Astrocyte (in vitro differentiated cells and primary cell): ENCODE data around the gene FUT2. TPM values are rescaled to one million over a fixed set of nuclear protein-coding genes. Genes with fewer than 3 reads are reported as not detected.

Experiments
- DNase-seq: peaks from one replicate; pipeline ENCODE4 v3.0.0-alpha.2; 2010; ENCODE audit warnings: low read depth
- FAIRE-seq: peaks from 2 replicates; lab custom pipeline; 2011; peaks lifted over from hg19 to GRCh38; lab: Jason Lieb, UNC
- H2AFZ ChIP-seq: 2 replicates; pipeline ENCODE4 v1.6.0; 2012; ENCODE audit warnings: low read depth, low read length, inconsistent platforms
- H3K27ac ChIP-seq: 2 replicates; pipeline ENCODE4 v1.5.1; 2011; ENCODE audit warnings: low read depth, low read length, inconsistent platforms
- H3K27me3 ChIP-seq: 2 replicates; pipeline ENCODE4 v1.6.0; 2011; ENCODE audit warnings: low read length, inconsistent platforms; ENCODE audit not compliant: insufficient read depth
- H3K36me3 ChIP-seq: 2 replicates; pipeline ENCODE4 v1.5.1; 2011; ENCODE audit warnings: low read length, inconsistent platforms; ENCODE audit not compliant: insufficient read depth
- H3K4me1 ChIP-seq: 2 replicates; pipeline ENCODE4 v1.5.1; 2011; ENCODE audit warnings: low read length, inconsistent platforms; ENCODE audit not compliant: insufficient read depth
- H3K4me2 ChIP-seq: 2 replicates; pipeline ENCODE4 v1.6.0; 2012; ENCODE audit warnings: low read length, inconsistent platforms
- H3K4me3 ChIP-seq: 2 replicates; pipeline ENCODE4 v1.5.1; 2011; ENCODE audit warnings: low read depth, mild to moderate bottlenecking, low read length, inconsistent platforms; ENCODE audit not compliant: insufficient read depth
- H3K79me2 ChIP-seq: 2 replicates; pipeline ENCODE4 v1.6.0; 2012; ENCODE audit warnings: mild to moderate bottlenecking, low read length, inconsistent platforms; ENCODE audit not compliant: insufficient read depth
- H3K9ac ChIP-seq: 2 replicates; pipeline ENCODE4 v1.6.0; 2012; ENCODE audit warnings: mild to moderate bottlenecking, low read length, inconsistent platforms
- H3K9me3 ChIP-seq: 2 replicates; pipeline ENCODE4 v1.5.1; 2012; ENCODE audit warnings: low read depth, mild to moderate bottlenecking, low read length, inconsistent platforms; ENCODE audit not compliant: insufficient read depth
- H4K20me1 ChIP-seq: 2 replicates; pipeline ENCODE4 v1.6.0; 2012; ENCODE audit warnings: low read length, inconsistent platforms; ENCODE audit not compliant: insufficient read depth
- H3K27ac Mint-ChIP-seq: one replicate; pipeline ENCODE4 v1.8.0; 2021; ENCODE audit warnings: mild to moderate bottlenecking, mixed read lengths; ENCODE audit not compliant: unreplicated experiment
- H3K27me3 Mint-ChIP-seq: one replicate; pipeline ENCODE4 v1.8.0; 2021; ENCODE audit warnings: low read depth, mixed read lengths; ENCODE audit not compliant: unreplicated experiment
- H3K36me3 Mint-ChIP-seq: one replicate; pipeline ENCODE4 v1.8.0; 2021; ENCODE audit warnings: low read depth, mixed read lengths; ENCODE audit not compliant: unreplicated experiment
- H3K4me1 Mint-ChIP-seq: one replicate; pipeline ENCODE4 v1.8.0; 2021; ENCODE audit warnings: low read depth, mixed read lengths; ENCODE audit not compliant: unreplicated experiment
- H3K4me3 Mint-ChIP-seq: one replicate; pipeline ENCODE4 v1.8.0; 2021; ENCODE audit warnings: mild to moderate bottlenecking, moderate library complexity, mixed read lengths; ENCODE audit not compliant: unreplicated experiment
- H3K9me3 Mint-ChIP-seq: one replicate; pipeline ENCODE4 v1.8.0; 2021; ENCODE audit warnings: mild to moderate bottlenecking, mixed read lengths; ENCODE audit not compliant: unreplicated experiment
- EZH2 ChIP-seq: IDR thresholded peaks from 2 replicates; pipeline ENCODE4 v1.6.1; 2012; ENCODE audit warnings: mild to moderate bottlenecking, low read length, inconsistent platforms; ENCODE audit not compliant: insufficient read depth
- total RNA-seq: library from RNA; stranded (reverse); gene quantifications from 2 replicates; pipeline ENCODE4 v1.2.1, GENCODE V29; 2021
- TF ChIP-seq, protein P1 (sequence below): IDR thresholded peaks from 2 replicates; pipeline ENCODE4 v1.5.1; 2011; ENCODE audit warnings: low read depth, mild to moderate bottlenecking, inconsistent platforms, low read length, moderate library complexity; ENCODE audit not compliant: insufficient read depth

Gene FUT2
- total RNA-seq, 1 donor from 2014 or later = not detected

DNA sequence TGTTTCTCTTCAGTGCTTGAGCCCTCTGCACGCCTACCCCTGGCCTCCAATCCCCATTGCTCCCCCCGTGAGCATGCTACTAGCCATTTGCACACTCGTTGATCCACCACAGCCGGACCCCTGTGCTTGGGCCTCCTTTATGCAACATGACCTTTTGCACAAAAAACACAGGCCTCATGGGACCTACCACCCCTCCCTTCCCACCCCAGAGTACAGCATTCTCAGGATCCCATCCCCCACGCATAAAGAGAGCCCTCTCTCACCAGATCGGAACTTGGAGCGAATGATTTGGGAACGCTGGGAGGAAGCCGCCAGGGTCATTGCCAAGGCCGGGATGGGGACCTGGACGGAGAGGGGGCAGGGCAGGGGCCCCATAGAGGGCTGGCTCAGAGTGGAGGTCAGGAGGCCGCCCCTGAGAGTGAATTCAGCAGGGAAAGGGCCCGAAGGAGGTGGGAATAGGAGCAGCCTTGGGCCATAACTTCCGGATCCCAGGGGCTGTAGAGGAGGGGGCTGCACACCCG is 23.0 kb downstream of the FUT2 start:
- no peaks in the 10 kb centered on the region for H3K27me3 Mint-ChIP-seq
- peaks cover 3% of the 10 kb centered on the region for H3K4me1 Mint-ChIP-seq
- no peaks in the 10 kb centered on the region for H4K20me1 ChIP-seq
- no peak overlapping the region for H3K27ac Mint-ChIP-seq
- no peak overlapping the region for H3K4me2 ChIP-seq
- no peak overlapping the region for H3K4me3 ChIP-seq
- H3K9me3 Mint-ChIP-seq = no peaks in the 10 kb centered on the region
- H2AFZ ChIP-seq = no peak overlapping the region
- H3K4me1 ChIP-seq = peaks cover 18% of the 10 kb centered on the region
- H3K27ac ChIP-seq = no peak overlapping the region
- H3K9me3 ChIP-seq = no peaks in the 10 kb centered on the region
- no peaks in the 10 kb centered on the region for H3K27me3 ChIP-seq
- FAIRE-seq (no peak), DNase-seq (no peak)
- H3K4me3 Mint-ChIP-seq = no peak overlapping the region
- TF ChIP-seq EZH2 = no peak
- TF ChIP-seq, protein P1, sequence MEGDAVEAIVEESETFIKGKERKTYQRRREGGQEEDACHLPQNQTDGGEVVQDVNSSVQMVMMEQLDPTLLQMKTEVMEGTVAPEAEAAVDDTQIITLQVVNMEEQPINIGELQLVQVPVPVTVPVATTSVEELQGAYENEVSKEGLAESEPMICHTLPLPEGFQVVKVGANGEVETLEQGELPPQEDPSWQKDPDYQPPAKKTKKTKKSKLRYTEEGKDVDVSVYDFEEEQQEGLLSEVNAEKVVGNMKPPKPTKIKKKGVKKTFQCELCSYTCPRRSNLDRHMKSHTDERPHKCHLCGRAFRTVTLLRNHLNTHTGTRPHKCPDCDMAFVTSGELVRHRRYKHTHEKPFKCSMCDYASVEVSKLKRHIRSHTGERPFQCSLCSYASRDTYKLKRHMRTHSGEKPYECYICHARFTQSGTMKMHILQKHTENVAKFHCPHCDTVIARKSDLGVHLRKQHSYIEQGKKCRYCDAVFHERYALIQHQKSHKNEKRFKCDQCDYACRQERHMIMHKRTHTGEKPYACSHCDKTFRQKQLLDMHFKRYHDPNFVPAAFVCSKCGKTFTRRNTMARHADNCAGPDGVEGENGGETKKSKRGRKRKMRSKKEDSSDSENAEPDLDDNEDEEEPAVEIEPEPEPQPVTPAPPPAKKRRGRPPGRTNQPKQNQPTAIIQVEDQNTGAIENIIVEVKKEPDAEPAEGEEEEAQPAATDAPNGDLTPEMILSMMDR = no peak
- H3K9ac ChIP-seq = no peak overlapping the region
- H3K79me2 ChIP-seq = no peaks in the 10 kb centered on the region
- no peaks in the 10 kb centered on the region for H3K36me3 Mint-ChIP-seq
- H3K36me3 ChIP-seq = no peaks in the 10 kb centered on the region

DNA sequence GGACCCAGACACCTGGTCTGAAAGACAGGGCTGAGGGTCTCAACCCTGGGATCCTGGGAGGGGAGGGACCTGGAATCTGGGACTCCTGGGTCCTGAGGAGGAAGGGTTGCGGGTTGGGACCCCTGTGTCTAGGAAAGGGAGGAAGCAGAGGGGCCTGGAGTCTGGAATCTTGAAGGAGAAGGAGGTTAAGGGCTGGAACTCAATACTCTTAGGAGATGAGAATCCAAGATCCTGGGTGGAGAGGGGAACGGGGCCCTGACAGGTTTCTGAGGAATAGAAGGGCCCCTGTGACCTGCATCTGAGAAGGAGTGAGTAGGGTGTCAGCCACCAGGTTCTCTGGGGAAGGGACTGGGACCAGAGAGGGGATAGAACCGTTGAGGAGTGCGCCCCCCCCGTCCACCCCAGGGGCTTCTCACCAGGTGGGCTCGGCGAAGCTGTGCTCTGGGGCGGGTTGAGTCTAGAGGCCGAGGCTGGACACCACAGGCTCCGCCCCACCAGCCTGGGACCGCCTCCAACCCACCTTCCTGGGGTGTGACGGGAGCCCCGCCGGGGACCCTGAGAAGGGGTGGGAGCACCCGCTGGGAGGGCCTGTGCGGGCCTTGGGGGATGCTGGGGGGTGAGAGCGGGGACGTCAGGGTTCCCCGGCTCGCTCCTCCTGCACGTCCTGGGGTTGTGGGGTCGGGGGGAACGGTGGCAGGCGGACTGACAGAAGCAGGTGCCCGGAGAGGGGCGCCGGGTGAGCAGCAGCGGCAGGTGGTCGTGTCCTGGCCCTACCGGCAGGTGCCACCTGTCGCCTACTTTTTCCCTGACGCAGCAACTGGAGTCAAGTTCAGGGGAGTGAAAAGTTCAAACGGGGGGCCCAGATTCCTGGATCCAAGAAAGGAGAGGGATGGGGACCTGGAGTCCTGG is 23.7 kb downstream of the FUT2 start, which contains the start of gene MAMSTR:
TSS of gene MAMSTR (minus strand) at position 463 of the 909 bp plus-strand sequence. CDS start 694 bp downstream, outside the sequence.
- no peak for DNase-seq
- Histone ChIP-seq H3K36me3 (no peaks in the 10 kb centered on the region), H3K4me2 (peak within 1 kb of the TSS; percentile 86), H2AFZ (peak within 1 kb of the TSS; percentile 94), H3K9ac (no peak within 1 kb of the TSS), H3K27ac (peak within 1 kb of the TSS; percentile 90), H3K4me3 (peak within 1 kb of the TSS; percentile 72), H3K9me3 (no peaks in the 10 kb centered on the region), H4K20me1 (no peaks in the 10 kb centered on the region), H3K27me3 (no peaks in the 10 kb centered on the region), H3K4me1 (peaks cover 18% of the 10 kb centered on the region), H3K79me2 (no peaks in the 10 kb centered on the region)
- Mint-ChIP-seq H3K27ac (peak within 1 kb of the TSS; percentile 87), H3K4me3 (peak within 1 kb of the TSS; percentile 88), H3K9me3 (no peaks in the 10 kb centered on the region), H3K4me1 (peaks cover 3% of the 10 kb centered on the region), H3K36me3 (no peaks in the 10 kb centered on the region), H3K27me3 (no peaks in the 10 kb centered on the region)
- no peak for FAIRE-seq
- no peak for TF ChIP-seq EZH2
- TF ChIP-seq, protein P1 = no peak
